Skin epidermis (tissue), 12 donors: Measurements from ENCODE around the gene ZNF70.
"Not testable (repeated sequence)": the region's sequence is repeated elsewhere in the genome, so short reads cannot be mapped to it uniquely, and the experiment has no call there.

Experiments used
- H3K27ac ChIP-seq, 21 experiments: fragments of 200-600 bp; sonication (generic) in 11 of 21; one replicate each; pipeline ENCODE4 v1.5.0; 2020; ENCODE audit warnings: mild to moderate bottlenecking in 3 of 21, inconsistent platforms in 2 of 21, moderate library complexity in 2 of 21
- H3K4me3 ChIP-seq, 7 experiments: fragments of 200-600 bp; sonication (generic) in 2 of 7; one replicate each; pipeline ENCODE4 v1.5.0; 2020; ENCODE audit warnings: inconsistent platforms in 2 of 7, mild to moderate bottlenecking in 2 of 7, moderate library complexity in 1 of 7

The ZNF70 gene

DNA sequence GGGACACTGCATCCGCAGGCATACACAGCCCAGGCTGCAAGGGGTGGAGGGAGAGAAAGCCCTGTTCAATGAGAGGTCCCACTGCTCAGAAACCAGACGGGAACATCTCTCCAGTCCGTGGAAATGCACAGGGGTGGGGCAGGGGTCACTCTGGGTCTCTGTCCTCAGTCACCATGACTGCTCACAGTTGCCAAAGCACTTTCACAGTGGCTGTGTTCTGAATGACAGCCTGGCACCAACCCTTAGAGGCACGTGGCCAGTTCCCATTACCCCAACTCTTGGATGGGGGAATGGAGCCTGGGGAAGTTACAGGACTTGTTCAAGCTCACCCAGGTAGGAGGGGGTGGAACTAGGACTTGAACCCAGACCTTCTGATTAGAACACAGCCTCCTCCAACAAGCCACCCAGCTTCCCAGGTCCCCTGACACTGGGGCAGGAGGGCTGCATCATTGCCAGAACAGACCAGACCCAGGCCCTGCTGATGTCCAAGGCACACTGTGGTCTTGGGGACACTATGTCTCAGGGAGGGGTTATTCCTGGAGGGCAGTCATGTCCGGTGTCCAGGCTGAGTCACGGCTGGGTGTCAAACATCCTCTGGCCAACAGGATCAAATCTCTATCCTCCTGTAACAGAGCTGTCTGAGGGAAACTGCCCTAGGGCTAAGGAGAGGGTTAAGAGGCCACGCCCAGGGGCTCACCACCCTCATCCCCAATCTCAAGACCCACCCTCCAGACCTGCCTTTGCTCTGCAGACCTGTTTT lies 8.2 kb downstream of the ZNF70 start:
- no peak overlapping the region for H3K4me3 ChIP-seq
- H3K27ac ChIP-seq = peak overlapping the region in 1 of 21 experiments; percentile 23

DNA sequence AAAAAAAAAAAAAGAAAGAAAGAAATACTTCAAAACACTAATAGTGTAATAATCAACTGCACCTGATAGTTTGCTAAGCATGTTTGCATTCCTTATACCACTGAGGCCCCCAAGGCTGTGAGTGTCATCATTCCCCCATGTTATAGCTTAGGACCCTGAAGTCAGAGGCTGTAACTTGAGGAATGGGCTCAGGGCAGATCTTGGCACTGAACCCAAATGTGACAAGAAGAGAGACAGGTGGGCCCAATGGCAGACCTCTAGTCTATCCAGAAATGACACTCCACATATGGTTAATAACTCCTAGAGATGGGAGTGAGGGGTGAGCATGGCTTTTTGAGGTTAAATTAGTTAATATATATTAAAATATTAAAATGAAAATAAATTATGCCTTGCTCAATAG lies 13.2 kb downstream of the ZNF70 start:
- H3K4me3 ChIP-seq = no peak overlapping the region
- no peak overlapping the region for H3K27ac ChIP-seq

DNA sequence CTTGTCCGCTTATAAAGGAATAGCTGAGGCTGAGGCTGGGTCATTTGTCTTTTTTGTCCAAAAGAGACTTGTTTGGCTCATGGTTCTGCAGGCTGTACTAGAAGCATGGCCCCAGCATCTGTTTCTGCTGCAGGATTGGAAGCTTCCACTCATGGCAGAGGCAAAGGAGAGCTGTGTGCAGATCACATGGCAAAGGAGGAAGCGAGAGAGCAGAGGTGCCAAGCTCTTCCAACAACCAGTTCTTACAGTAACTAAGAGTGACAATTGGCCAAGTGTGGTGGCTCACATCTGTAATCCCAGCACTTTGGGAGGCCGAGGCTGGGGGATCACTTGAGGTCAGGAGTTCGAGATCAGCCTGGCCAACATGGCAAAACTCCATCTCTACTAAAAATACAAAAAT lies 22.8 kb downstream of the ZNF70 start:
- not testable (repeated sequence) for H3K27ac ChIP-seq

DNA sequence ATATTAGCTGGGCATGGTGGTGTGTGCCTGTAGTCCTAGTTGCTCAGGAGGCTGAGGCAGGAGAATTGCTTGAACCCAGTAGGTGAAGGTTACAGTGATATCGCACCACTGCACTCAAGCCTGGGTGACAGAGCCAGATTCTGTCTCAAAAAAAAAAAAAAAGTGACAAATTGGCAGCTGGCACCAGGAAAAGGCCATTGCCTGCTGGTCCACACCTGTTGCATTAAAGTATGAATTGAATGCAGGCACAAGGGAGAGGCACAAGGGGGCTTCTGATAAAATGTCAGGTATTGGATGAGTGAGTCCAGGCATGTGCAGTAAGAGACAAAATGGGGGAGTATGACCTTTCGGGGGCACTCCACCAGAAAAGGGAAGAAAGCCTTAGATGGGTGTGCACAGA lies 28.2 kb downstream of the ZNF70 start:
- H3K27ac ChIP-seq = no peak overlapping the region
- H3K4me3 ChIP-seq = no peak overlapping the region

More for the DNA sequence above, 22.8 kb downstream of the ZNF70 start:
- H3K4me3 ChIP-seq = not testable (repeated sequence)

DNA sequence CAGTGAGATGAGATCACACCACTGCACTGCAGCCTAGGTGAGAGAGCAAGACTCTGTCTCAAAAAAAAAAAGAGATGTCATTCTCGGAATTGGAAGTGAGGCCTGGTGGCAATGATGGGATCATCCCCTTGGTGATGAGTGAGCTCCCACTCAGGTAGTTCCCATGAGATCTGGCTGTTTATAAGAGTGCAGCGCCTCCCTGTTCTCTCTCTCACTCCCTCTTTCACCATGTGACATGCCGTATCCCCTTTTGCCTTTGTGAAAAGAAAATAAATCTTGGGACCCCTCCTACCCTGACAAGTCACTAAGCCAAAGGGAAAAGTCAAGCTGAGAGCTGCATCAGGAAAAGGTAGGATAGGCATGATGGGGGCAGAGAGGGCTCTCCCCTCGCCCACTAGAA lies 28.8 kb downstream of the ZNF70 start:
- H3K27ac ChIP-seq = no peak overlapping the region
- H3K4me3 ChIP-seq = no peak overlapping the region

DNA sequence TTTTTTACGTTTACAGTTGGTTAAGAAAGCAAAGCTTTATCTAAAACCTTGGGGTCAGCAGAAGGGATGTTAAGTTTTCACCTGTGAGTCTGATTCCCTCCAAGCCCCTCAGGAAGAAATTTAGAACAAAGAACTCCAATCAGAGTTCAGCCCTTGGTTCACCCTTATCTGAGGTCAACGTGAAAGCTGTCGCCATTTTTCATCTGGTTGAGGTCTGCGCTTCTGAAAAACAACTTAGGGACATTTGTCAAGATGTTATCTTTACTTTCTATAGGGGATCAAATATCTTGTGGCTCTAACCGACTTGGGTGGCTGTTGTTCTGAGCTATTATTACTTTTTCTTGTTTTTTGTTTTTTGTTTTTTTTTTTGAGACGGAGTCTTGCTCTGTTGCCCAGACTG lies 30.1 kb downstream of the ZNF70 start:
- Histone ChIP-seq H3K4me3 (no peak overlapping the region), H3K27ac (no peak overlapping the region)

DNA sequence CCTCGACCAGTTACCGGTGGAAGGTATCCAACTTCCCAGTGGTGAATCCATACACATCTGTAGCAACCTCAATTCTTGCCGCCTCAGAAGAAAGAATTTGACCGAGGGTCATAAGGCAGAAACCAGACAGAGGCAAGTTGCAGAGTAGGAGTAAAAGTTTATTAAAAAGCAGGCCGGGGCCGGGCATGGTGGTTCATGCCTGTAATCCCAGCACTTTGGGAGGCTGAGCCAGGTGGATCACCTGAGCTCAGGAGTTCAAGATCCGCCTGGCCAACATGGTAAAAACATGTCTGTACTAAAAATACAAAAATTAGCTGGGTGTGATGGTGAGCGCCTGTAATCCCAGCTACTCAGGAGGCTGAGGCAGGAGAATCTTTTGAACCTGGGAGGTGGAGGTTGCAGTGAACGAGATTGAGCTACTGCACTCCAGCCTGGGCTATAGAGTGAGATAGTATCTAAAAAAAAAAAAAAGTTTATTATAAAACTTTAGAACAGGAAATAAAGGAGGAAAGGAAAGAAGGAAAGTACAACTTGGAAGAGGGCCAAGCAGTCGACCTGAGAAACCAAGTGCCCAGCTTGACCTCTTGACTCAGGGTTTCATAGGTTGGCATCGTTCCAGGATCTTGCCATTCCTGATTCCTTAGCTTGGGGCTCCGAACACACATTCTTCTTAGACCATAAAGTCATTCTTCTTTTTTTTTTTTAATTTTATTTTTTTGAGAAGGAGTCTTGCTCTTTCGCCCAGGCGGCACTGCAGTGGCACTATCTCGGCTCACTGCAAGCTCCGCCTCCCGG lies 32.3 kb downstream of the ZNF70 start:
- Histone ChIP-seq H3K27ac (no peak overlapping the region), H3K4me3 (no peak overlapping the region)

DNA sequence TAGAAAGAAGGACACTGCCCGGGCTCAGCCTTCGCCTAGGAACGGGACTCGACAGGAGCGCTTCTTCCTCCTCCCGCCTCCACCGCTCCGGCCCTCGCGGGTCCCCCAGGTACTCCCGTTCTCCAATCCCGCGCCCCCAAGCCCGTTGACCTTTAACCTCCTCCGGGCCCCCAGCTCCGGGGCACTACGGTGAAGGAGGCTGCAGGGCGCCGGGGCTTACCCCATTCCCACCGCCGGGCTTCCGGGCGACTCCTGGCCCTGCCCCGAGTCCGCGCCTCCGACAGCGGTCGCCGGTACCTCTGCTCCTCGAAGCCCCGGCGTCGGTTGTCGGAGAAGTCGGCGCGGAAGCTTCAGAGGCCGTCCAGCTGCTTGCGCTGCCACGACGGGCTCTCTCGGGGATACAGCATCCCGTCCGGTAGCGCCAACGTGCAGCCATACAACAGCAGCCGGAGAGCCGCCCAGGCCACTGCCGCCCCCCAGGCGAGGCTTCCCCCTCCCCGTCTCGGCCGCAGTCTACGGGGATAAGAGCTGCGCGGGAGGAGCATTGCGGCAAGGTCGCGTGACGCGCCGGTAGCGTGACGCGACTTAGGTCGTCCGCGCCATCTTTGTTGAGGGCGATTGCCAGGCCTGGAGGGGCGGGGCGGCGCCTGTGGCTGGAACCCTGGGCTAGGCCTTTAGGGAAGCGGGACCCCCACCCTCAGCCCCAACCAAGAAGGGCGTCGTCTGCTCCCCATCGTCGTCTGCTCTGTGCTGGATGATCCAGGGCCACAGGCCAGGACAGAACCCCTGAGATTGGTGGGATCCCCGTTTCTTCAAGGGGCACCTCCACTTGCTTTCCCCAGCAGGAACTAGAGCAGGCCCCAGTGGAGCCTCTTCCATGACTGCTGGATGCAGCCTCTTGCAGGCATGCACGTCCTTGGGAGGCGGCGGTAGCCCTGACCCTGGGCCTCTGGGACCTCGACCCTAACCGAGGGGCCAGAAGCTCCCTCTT lies 33.8 kb downstream of the ZNF70 start:
- Histone ChIP-seq H3K4me3 (peak overlapping the region; percentile 55 to 90 (median 79)), H3K27ac (peak overlapping the region; percentile 24 to 91 (median 83))

DNA sequence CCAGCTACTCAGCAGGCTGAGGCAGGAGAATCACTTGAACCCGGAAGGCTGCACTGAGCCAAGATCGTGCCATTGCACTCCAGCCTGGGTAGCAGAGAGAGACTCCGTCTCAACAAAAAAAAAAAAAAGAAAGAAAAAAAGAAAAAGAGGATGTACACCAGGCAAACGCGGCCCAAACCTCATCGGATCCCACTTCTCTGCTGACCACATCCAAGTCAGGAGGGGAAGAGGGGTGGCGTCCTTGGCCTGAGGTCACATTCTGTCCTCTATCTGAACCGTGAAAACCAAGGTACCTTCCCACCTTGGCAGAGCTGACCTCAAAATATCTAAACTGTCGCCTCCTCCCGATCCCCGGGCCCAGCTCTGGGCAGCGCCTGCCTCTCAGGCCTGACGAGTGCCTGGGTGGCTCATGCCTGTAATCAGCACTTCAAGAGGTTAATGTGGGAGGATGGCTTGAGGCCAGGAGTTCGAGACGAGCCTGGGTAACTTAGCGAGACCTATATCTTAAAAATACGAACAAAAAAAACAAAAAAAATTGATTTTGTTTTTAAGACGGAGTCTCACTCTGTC lies 35.0 kb downstream of the ZNF70 start:
- Histone ChIP-seq H3K27ac (peak overlapping the region in 1 of 21 experiments; percentile 91), H3K4me3 (peak overlapping the region in 5 of 7 experiments; percentile 55 to 86 (median 79))

DNA sequence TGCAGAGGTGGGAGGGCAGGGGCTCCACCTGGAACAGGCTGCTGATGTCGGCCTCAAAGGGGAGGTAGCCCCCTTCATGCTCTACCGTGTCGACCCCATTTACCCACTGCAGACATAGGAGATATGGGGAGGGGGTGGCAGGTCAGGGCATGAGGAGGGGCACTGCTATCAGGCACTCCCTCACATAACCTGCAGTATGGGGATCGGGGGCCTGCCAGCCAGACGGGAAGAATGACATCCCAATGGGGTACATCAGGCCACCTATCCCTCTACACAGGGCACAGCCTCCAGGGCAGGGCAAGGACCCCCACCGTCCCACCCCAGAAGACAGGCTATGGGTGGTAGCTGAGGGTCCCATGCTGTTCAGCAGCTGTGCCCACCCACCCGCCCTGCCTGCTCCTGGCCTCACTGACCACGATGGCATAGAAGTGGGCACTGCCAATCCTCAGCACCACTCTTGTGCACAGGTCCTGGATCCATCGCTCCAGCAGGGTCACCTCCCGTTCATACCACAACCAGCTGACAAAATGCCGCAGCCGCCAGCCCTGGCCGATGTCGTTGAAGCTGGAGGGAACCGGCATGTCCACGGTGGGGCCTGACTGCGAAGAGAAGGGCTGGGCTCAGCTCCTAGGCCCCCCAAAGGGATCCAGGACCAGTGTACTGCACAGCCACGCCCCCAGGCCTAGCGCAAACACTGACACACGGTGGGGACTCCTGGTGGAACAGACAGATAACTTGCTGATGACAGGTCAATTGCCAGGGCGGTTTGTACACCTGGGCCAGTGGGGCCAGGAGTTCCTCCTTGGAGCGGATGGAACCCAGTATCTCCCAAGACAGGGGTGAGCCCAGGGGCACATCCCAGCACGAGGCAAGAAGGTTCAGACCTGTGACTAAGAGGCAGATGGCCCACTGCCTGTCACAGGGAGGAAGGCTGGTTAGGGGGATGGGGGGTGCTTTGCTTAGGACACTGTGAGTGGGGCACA lies 36.0 kb downstream of the ZNF70 start:
- Histone ChIP-seq H3K4me3 (no peak overlapping the region), H3K27ac (peak overlapping the region in 1 of 21 experiments; percentile 43)

DNA sequence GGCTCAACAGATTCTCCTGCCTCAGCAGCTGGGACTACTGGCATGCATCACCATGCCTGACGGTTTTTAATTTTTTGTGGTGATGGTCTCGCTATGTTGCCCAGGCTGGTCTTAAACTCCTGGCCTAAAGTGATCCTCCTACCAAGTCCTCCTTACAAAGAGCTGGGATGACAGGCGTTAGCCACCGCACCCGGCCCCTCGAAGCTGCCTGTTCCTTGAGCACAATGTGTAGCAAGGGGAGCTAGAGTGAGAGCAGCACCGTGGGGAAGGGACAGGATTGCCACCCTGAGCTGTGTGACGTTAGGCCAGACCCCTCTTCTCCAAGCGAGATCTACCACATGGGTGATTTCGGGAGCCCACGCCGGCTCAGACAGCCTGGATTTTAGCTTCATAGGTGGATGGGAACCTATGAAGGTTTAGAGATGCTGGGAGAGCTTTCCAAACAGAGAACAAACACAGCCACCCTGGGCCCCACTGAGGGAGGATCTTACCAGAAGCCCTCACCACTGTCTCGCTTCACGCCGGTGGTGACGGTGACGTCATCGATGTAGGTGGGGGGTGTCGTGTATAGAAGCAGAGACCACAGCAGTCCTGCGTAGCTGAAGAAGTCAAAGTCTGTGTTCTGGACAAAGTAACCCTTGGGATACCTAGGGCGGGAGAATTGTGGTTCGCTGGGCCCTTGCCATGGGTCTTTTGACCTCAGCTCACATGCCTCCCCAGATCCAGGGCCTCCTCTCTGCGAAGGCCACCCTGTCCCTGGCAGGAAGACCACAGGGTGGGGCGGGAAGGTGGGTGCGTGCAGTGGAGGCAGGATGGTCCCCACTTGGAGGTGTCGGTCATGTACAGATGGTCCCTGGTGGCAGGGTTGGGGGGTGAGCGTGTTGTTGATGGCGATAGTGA lies 37.0 kb downstream of the ZNF70 start:
- no peak overlapping the region for H3K27ac ChIP-seq
- no peak overlapping the region for H3K4me3 ChIP-seq

DNA sequence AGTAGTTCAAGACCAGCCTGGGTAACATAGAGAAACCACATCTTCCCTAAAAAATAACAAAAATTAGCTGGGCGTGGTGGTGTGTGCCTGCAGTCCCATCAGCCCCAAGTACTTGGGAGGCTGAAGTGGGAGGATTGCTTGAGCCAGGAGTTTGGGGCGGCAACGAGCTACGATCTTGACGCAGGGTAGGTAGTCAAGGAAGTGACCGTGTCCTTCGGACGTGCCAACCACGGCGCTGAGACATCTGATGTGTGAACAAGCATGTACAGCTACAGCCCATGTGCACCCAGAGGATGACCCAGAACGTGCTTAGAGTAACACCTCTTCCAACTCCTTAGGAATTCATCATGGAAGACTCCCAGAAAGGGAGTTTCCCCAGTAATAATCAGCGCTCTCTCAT lies 38.7 kb downstream of the ZNF70 start:
- H3K27ac ChIP-seq = no peak overlapping the region
- no peak overlapping the region for H3K4me3 ChIP-seq

DNA sequence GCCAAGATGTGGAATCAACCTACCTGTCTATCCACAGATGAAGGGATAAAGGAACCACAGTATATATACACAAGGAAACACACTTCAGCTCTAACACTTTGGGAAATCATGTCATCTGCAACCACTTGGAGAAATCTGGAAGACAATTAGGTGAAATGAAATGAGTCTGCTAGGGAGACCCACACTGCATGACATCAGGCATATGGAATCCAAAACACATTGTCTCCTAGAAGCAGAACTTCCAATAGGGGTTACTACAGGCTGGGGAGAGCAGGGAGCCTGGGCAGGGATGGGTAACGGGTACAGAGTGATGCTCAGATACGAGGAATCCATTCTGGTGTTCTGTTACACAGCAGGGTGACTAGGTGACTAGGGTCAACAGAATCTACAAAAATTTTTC lies 41.8 kb downstream of the ZNF70 start:
- no peak overlapping the region for H3K27ac ChIP-seq
- H3K4me3 ChIP-seq = no peak overlapping the region

DNA sequence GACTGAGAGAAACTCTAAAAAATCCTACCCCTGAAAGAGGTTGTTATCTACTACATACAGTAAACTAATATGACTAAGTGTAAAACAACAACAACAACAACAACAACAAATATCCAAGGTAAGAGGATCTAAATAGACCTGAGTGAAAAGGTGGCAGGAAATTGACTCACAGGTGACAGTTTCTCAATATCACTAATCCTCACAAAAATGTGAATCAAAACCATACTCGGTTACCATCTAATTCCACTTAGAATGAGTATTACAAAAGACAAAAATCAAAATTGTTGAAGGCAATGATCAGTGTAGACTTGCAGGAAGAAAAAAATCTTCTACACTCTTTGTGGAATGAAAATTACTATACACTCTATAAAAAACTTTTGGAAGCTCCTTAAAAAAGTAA lies 42.6 kb downstream of the ZNF70 start:
- Histone ChIP-seq H3K4me3 (no peak overlapping the region), H3K27ac (no peak overlapping the region)

DNA sequence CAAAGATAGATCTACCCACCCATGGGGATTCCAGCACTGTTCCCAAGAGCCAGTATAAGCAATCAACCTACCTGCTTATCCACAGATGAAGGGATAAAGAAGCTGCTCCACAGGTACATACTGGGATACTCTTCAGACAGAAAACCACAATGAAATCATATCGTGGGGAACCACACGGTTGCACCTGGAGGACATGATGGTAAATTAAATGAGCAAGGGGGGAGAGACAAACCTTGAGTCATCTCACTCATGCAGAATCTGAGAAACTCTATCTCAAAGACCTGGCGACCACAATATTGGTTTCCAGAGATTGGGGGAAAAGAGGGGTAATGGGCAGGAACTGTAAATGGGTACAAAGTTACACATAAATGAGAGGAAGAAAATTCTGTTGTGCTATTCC lies 45.6 kb downstream of the ZNF70 start:
- Histone ChIP-seq H3K4me3 (no peak overlapping the region), H3K27ac (peak overlapping the region in 2 of 21 experiments; percentile 3 to 26)

DNA sequence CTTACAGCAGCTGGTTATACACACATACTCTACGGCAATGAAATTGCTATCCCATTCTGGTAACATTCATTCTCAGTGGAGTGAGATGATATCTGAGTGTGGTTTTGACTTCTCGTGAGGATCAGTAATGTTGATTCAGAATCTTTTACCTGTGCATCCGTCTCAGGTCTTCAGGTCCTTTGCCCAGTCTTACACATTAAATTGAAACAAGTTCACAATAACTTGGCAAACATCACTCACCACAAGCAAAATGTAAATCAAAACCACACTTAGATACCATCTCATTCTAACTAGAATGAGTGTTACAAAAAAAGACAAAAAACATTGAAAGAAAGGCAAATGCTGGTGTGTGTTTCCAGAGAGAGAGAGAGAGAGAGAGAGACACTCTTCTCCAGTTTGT lies 46.1 kb downstream of the ZNF70 start:
- no peak overlapping the region for H3K4me3 ChIP-seq
- H3K27ac ChIP-seq = peak overlapping the region in 1 of 21 experiments; percentile 26

DNA sequence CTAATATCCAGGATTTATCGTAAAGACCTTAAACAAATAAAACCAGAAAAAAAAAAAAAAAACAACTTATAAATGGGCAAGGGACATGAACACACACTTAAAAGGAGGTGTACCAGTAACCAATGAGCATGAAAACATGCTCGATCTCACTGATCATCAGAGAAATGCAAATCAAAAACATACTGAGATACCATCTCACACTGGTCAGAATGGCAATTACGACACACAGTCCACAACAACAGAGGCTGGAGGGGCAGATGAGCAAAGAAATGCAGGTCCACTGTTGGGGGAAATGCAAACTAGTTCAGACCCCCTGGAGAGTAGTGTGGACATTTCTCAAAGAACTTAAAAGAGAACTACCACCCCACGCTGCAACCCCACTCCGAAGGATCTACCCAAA lies 46.9 kb downstream of the ZNF70 start:
- Histone ChIP-seq H3K27ac (no peak overlapping the region), H3K4me3 (no peak overlapping the region)

DNA sequence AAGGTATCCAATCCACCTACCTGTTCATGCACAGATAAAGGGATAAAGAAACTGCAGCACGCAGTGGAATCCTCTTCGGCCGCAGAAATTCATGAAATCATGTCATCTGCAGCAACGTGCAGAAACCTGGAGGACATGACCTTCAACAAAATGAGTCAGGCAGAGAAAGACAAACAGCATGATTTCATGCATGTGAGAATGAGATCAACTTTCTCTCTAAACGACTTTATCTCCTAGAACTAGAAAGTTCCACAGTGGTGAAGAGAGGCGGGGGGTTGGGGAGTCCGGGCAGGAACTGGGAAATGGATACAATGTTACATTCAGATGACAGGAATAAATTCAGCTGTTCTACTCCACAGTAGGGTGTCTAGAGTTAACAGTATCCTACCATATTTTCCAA lies 50.2 kb downstream of the ZNF70 start:
- no peak overlapping the region for H3K4me3 ChIP-seq
- no peak overlapping the region for H3K27ac ChIP-seq
